ENCODE measurements around the gene RAB3IL1.

Gene RAB3IL1

DNA sequence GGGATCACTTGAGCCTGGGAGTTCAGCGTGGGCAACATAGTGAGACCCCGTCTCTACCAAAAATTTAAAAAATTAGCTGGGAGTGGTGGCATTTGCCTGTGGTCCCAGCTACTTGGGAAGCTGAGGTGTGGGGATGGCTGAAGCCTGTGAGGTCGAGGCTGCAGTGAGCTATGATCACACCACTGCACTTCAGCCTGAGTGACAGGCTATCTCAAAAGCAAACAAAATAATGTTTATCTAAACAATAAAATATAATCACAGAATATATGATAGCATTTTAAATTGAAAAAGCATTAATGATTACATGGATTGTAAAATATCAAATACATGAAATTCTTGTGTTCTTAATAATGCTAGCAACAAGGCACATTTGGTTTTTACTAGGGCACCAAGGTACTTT lies 35.5 kb upstream of the RAB3IL1 start:
- H3K4me3 ChIP-seq (ENCODE audit: low read length), result no peak overlapping the region
- no peak for DNase-seq (ENCODE audit: low read depth)
- TF ChIP-seq, protein P1, sequence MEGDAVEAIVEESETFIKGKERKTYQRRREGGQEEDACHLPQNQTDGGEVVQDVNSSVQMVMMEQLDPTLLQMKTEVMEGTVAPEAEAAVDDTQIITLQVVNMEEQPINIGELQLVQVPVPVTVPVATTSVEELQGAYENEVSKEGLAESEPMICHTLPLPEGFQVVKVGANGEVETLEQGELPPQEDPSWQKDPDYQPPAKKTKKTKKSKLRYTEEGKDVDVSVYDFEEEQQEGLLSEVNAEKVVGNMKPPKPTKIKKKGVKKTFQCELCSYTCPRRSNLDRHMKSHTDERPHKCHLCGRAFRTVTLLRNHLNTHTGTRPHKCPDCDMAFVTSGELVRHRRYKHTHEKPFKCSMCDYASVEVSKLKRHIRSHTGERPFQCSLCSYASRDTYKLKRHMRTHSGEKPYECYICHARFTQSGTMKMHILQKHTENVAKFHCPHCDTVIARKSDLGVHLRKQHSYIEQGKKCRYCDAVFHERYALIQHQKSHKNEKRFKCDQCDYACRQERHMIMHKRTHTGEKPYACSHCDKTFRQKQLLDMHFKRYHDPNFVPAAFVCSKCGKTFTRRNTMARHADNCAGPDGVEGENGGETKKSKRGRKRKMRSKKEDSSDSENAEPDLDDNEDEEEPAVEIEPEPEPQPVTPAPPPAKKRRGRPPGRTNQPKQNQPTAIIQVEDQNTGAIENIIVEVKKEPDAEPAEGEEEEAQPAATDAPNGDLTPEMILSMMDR (conservative IDR thresholded peaks at IDR 0.05; ENCODE audit: low read length), result no peak

DNA sequence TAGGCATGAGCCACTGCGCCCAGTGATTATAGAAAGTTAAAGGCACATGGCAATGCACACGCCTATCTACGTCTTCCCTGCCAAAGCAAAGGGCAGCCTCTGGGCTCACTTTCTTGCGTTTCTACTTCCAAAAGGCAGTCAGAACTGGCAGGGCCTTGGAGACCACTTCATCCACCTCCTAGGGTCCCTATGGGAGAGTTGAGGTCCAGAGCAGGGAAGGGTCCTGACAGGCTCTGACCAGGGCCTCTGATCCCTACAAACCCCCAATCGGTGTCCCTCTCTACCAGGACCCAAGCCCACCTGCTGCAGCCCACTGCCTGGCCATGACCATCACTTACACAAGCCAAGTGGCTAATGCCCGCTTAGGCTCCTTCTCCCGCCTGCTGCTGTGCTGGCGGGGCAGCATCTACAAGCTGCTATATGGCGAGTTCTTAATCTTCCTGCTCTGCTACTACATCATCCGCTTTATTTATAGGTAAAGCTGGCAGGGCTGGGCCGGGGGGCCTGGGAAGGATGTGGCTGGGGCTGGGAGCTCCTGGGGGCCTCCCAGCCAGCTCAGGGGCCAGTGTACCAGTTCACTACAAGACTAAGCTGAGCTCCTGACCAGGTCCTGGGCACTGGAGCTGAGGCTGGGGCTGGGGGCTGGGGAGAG lies 34.2 kb upstream of the RAB3IL1 start:
- TF ChIP-seq, protein P1 (conservative IDR thresholded peaks at IDR 0.05; ENCODE audit: low read length), result no peak
- DNase-seq (ENCODE audit: low read depth), result no peak
- H3K4me3 ChIP-seq (ENCODE audit: low read length), result no peak overlapping the region

DNA sequence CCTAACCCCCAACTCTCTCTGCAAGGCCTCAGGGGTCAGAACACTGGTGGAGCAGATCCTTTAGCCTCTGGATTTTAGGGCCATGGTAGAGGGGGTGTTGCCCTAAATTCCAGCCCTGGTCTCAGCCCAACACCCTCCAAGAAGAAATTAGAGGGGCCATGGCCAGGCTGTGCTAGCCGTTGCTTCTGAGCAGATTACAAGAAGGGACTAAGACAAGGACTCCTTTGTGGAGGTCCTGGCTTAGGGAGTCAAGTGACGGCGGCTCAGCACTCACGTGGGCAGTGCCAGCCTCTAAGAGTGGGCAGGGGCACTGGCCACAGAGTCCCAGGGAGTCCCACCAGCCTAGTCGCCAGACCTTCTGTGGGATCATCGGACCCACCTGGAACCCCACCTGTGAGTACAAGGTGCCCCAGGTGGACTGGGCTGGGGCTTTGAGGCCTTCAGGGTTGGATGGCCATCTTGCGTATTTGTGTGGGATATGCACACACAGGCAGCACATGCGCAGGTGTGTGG lies 32.7 kb upstream of the RAB3IL1 start, which contains the start of gene BEST1:
BEST1 (plus strand) TSS at position 317 of the 513 bp plus-strand sequence. CDS start 1,456 bp downstream, outside the sequence.
- no peak for DNase-seq (ENCODE audit: low read depth)
- TF ChIP-seq, protein P1 (conservative IDR thresholded peaks at IDR 0.05; ENCODE audit: low read length), result no peak
- no peak within 1 kb of the TSS; the same call in 1 of the 2 replicates for H3K4me3 ChIP-seq (ENCODE audit: low read length)

DNA sequence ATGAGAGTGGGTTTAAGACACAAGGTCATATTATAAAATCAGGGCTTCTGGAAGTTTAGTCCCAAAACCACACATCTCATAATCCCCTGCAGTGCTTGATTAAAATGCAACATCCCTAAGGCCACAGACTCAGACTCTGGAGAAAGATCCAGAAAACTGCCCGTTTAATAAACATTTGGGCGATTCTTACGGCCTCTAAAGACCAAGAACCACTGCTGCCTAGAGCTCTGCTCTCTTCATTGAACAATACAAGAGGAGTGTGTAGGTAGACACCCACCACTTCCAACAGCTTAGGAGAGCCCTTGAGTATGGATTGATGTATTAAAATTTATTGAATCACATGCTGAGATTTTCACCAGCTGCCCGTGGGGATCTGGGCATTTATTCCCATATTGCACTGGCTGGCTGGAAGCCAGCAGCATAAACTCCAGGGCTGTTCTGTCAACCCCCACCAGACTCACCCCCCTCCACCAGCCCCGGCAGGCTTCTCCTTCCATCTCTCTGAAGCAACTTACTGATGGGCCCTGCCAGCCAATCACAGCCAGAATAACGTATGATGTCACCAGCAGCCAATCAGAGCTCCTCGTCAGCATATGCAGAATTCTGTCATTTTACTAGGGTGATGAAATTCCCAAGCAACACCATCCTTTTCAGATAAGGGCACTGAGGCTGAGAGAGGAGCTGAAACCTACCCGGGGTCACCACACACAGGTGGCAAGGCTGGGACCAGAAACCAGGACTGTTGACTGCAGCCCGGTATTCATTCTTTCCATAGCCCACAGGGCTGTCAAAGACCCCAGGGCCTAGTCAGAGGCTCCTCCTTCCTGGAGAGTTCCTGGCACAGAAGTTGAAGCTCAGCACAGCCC lies 32.0 kb upstream of the RAB3IL1 start:
- DNase-seq (ENCODE audit: low read depth), result peak; percentile 98
- no peak overlapping the region; the same call in 1 of the 2 replicates for H3K4me3 ChIP-seq (ENCODE audit: low read length)

DNA sequence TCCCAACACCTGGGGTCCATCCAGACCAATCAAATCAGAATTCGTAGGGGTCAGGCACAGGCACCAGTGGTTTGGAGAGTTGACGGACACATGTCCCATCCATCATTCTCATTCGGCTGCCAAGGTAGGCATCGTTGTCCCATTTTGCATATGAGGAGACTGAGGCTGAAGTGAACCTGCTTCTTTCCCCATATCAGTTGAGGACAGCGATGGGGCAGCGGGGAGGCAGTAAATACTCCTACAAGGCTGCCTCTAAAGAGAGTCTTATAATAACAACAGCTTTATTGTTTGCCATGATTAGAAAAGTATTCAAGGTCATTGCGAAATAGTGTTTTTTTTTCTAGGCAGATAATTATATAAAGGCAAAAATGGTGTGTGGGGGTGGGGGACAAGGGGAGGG lies 31.1 kb upstream of the RAB3IL1 start:
- TF ChIP-seq, protein P1 (conservative IDR thresholded peaks at IDR 0.05; ENCODE audit: low read length), result no peak
- no peak overlapping the region for H3K4me3 ChIP-seq (ENCODE audit: low read length)
- DNase-seq (ENCODE audit: low read depth), result no peak

More for the DNA sequence above, 32.0 kb upstream of the RAB3IL1 start:
- TF ChIP-seq, protein P1 (conservative IDR thresholded peaks at IDR 0.05; ENCODE audit: low read length), result no peak

DNA sequence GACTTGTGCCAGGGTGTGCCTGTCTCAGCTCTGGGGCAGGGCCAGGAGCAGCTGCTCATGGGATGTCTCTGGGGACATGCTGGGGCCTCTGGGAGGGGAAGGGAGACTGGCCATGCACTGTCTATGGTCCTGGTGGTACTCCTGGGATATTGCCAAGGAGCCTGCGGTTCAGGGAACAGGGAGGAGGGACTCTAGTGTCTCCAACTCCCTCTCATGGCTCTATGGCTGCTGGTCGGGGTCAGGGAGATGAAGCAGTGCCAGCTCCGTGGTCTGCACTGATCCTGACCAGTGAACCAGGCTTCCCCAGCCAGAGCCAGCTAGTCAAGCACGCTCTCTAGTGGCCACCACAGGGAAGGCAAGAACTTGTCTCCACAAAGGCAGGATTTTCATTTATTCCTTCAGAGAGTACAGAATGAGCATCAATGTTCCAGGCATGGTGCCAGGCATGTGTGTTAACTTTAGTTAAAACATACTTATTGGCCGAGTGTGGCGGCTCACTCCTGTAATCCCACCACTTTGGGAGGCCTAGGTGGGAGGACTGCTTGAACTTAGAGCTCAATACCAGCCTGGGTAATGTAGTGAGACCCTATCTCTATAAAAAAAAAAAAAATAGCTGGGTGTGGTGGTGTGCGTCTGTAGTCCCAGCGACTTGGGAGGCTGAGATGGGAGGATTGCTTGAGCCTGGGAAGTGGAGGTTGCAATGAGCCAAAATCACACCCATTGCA lies 30.3 kb upstream of the RAB3IL1 start:
- H3K4me3 ChIP-seq (ENCODE audit: low read length), result no peak overlapping the region
- peak; percentile 89 for DNase-seq (ENCODE audit: low read depth)
- TF ChIP-seq, protein P1 (conservative IDR thresholded peaks at IDR 0.05; ENCODE audit: low read length), result peak; percentile 99

All from AG10803 (cell line).